IMR-90 (cell line): ENCODE measurements around the gene CHRNB1. TPM values are rescaled to one million over a fixed set of nuclear protein-coding genes. Genes with fewer than 3 reads are reported as not detected.

Experiments
- ATAC-seq: fragments of 200-7000 bp; cut with Tn5 transposase; 2 replicates; pipeline ENCODE4 v1.9.1; 2020; ENCODE audit warnings: low read depth, mild to moderate bottlenecking, moderate library complexity
- BruUV-seq: library from RNA; stranded (reverse); fragments of 400-500 nt; replicated peaks from 2 replicates; lab custom pipeline; 2021; lab: Mats Ljungman, UMichigan
- CTCF ChIA-PET: fragments of 300-600 bp; formaldehyde crosslinking; extraction: SDS; loops from one replicate; lab custom pipeline; 2021; ENCODE audit warnings: antibody characterized with exemption; lab: Yijun Ruan, JAX
- POLR2A ChIA-PET: fragments of 300-600 bp; sonication (Branson Sonifier 250); formaldehyde crosslinking; loops from one replicate; lab custom pipeline; 2022; ENCODE audit warnings: antibody characterized with exemption; ENCODE audit not compliant: unreplicated experiment; lab: Charles Lee
- DNase-seq: peaks from one replicate; pipeline ENCODE4 v3.0.0; 2013
- H2AFZ ChIP-seq: replicated peaks from 2 replicates; pipeline ENCODE3; 2013; ENCODE audit warnings: low read length, mild to moderate bottlenecking; ENCODE audit not compliant: poor library complexity
- H2AK5ac ChIP-seq: 2 replicates; pipeline ENCODE4 v1.6.1; 2013; ENCODE audit warnings: low read depth, low read length, inconsistent platforms
- H2AK9ac ChIP-seq: replicated peaks from 2 replicates; pipeline ENCODE3; 2013; ENCODE audit warnings: mild to moderate bottlenecking, low read depth, low read length, moderate library complexity; ENCODE audit not compliant: poor library complexity
- H2BK120ac ChIP-seq: 2 replicates; pipeline ENCODE4 v1.6.1; 2013; ENCODE audit warnings: low read depth, low read length, inconsistent platforms
- H2BK15ac ChIP-seq: 3 replicates; pipeline ENCODE4 v1.6.1; 2013; ENCODE audit warnings: low read depth, low read length, inconsistent platforms
- H2BK20ac ChIP-seq: 2 replicates; pipeline ENCODE4 v1.6.1; 2013; ENCODE audit warnings: low read depth, mild to moderate bottlenecking, inconsistent platforms, low read length, moderate library complexity
- H2BK5ac ChIP-seq: 2 replicates; pipeline ENCODE4 v1.6.1; 2013; ENCODE audit warnings: mild to moderate bottlenecking, low read depth, low read length, inconsistent platforms; ENCODE audit not compliant: poor library complexity, severe bottlenecking
- H3K14ac ChIP-seq: replicated peaks from 2 replicates; pipeline ENCODE4 v1.6.1; 2013; ENCODE audit warnings: low read depth, low read length, inconsistent platforms
- H3K18ac ChIP-seq: 2 replicates; pipeline ENCODE4 v1.6.1; 2013; ENCODE audit warnings: low read depth, low read length, control low read depth
- H3K23ac ChIP-seq: 2 replicates; pipeline ENCODE4 v1.6.1; 2013; ENCODE audit warnings: low read depth, low read length, inconsistent platforms
- H3K27ac ChIP-seq: 2 replicates; pipeline ENCODE4 v1.5.1; 2013; ENCODE audit warnings: mild to moderate bottlenecking, control low read depth, low read length; ENCODE audit not compliant: insufficient read depth
- H3K27me3 ChIP-seq: 2 replicates; pipeline ENCODE4 v1.6.1; 2013; ENCODE audit warnings: low read length; ENCODE audit not compliant: control insufficient read depth, insufficient read depth
- H3K36me3 ChIP-seq: 2 replicates; pipeline ENCODE4 v1.6.1; 2013; ENCODE audit warnings: low read length, mixed read lengths; ENCODE audit not compliant: control insufficient read depth, insufficient read depth
- H3K4ac ChIP-seq: 2 replicates; pipeline ENCODE4 v1.6.1; 2013; ENCODE audit warnings: low read depth, low read length, inconsistent platforms
- H3K4me1 ChIP-seq: 2 replicates; pipeline ENCODE4 v1.6.1; 2013; ENCODE audit warnings: low read length, mixed read lengths; ENCODE audit not compliant: control insufficient read depth, insufficient read depth
- H3K4me2 ChIP-seq: 2 replicates; pipeline ENCODE4 v1.6.1; 2013; ENCODE audit warnings: low read depth, mild to moderate bottlenecking, control low read depth, low read length, moderate library complexity
- H3K4me3 ChIP-seq: 2 replicates; pipeline ENCODE4 v1.5.1; 2013; ENCODE audit warnings: low read depth, mild to moderate bottlenecking, control low read depth, low read length, moderate library complexity; ENCODE audit not compliant: insufficient read depth
- H3K56ac ChIP-seq: 2 replicates; pipeline ENCODE4 v1.6.1; 2013; ENCODE audit warnings: low read length, inconsistent platforms; ENCODE audit not compliant: insufficient read depth; ENCODE audit errors: extremely low read depth
- H3K79me1 ChIP-seq, 2 experiments: 2 replicates each; pipeline ENCODE4 v1.6.1; 2013; ENCODE audit warnings: low read length in 2 of 2, inconsistent platforms in 1 of 2, low read depth in 1 of 2
- H3K9ac ChIP-seq: 2 replicates; pipeline ENCODE4 v1.6.1; 2013; ENCODE audit warnings: low read depth, low read length, control low read depth
- H3K9me1 ChIP-seq: 2 replicates; pipeline ENCODE4 v1.6.1; 2013; ENCODE audit warnings: low read length, inconsistent platforms; ENCODE audit not compliant: insufficient read depth
- H3K9me3 ChIP-seq: 2 replicates; pipeline ENCODE4 v1.6.1; 2013; ENCODE audit warnings: low read length; ENCODE audit not compliant: control insufficient read depth, insufficient read depth
- H4K20me1 ChIP-seq: 2 replicates; pipeline ENCODE4 v1.6.1; 2013; ENCODE audit warnings: low read length, inconsistent platforms; ENCODE audit not compliant: insufficient read depth
- H4K5ac ChIP-seq: 2 replicates; pipeline ENCODE4 v1.6.1; 2013; ENCODE audit warnings: mild to moderate bottlenecking, low read depth, low read length, control low read depth
- H4K8ac ChIP-seq, 2 experiments: 2 replicates each; pipeline ENCODE4 v1.6.1; 2013; ENCODE audit warnings: low read depth in 2 of 2, low read length in 2 of 2, control low read depth in 1 of 2, inconsistent platforms in 1 of 2
- H4K91ac ChIP-seq: 2 replicates; pipeline ENCODE4 v1.6.1; 2013; ENCODE audit warnings: low read depth, low read length, inconsistent platforms; ENCODE audit not compliant: insufficient read depth
- BHLHE40 ChIP-seq: fragments of 150-350 bp; IDR thresholded peaks from 2 replicates; pipeline ENCODE4 v1.6.1; 2016; ENCODE audit warnings: mild to moderate bottlenecking, low read depth, low read length
- CEBPB ChIP-seq: IDR thresholded peaks from 2 replicates; pipeline ENCODE4 v1.6.1; 2012; ENCODE audit warnings: low read depth, low read length, improper control_type of control experiment
- CHD1 ChIP-seq: IDR thresholded peaks from 2 replicates; pipeline ENCODE4 v1.6.1; 2012; ENCODE audit warnings: low read depth, low read length, improper control_type of control experiment
- CTCF ChIP-seq: conservative IDR thresholded peaks from 2 replicates; pipeline ENCODE4 v1.5.1; 2012; ENCODE audit warnings: mild to moderate bottlenecking, low read depth, low read length, improper control_type of control experiment
- MAFK ChIP-seq: IDR thresholded peaks from 2 replicates; pipeline ENCODE4 v1.6.1; 2012; ENCODE audit warnings: low read depth, low read length, improper control_type of control experiment
- MXI1 ChIP-seq: IDR thresholded peaks from 2 replicates; pipeline ENCODE4 v1.6.1; 2012; ENCODE audit warnings: low read depth, mild to moderate bottlenecking, low read length, moderate library complexity, borderline replicate concordance
- NFE2L2 ChIP-seq: fragments of 150-350 bp; IDR thresholded peaks from 2 replicates; pipeline ENCODE4 v1.6.1; 2016; ENCODE audit warnings: low read depth, mild to moderate bottlenecking, low read length
- POLR2A ChIP-seq: IDR thresholded peaks from 2 replicates; pipeline ENCODE4 v1.6.1; 2012; ENCODE audit warnings: mild to moderate bottlenecking, low read depth, low read length
- RAD21 ChIP-seq: IDR thresholded peaks from 2 replicates; pipeline ENCODE4 v1.6.1; 2012; ENCODE audit warnings: low read length, improper control_type of control experiment
- RCOR1 ChIP-seq: IDR thresholded peaks from 2 replicates; pipeline ENCODE4 v1.6.1; 2012; ENCODE audit warnings: mild to moderate bottlenecking, low read length, improper control_type of control experiment; ENCODE audit not compliant: insufficient replicate concordance
- SMC3 ChIP-seq: fragments of 150-350 bp; IDR thresholded peaks from 2 replicates; pipeline ENCODE4 v1.6.1; 2016; ENCODE audit warnings: low read depth, mild to moderate bottlenecking, antibody characterized with exemption, low read length, moderate library complexity
- WGBS, 2 experiments: methylation state at CpG; one replicate each; pipeline versions ENCODE4 v1.1.5 to v1.1.7; 2013; ENCODE audit warnings: missing lambda C conversion rate in 2 of 2; ENCODE audit not compliant: insufficient read length in 1 of 2; ENCODE audit errors: extremely low coverage in 2 of 2; 5-methylcytosine and 5-hydroxymethylcytosine counted together
- dilution Hi-C: fragments of 300-500 bp; cut with HindIII; formaldehyde crosslinking; loops from one replicate; pipeline ENCODE4 v1.14.3; 2018; ENCODE audit warnings: low sequenced_read_pairs; ENCODE audit not compliant: unreplicated experiment
- in situ Hi-C: fragments of 300-500 bp; cut with MboI; formaldehyde crosslinking; loops from 3 replicates; pipeline ENCODE4 v1.14.3; 2019; ENCODE audit warnings: low sequenced_read_pairs, inconsistent platforms, mixed read lengths
- intact Hi-C: fragments of 100-400 bp; cut with micrococcal nuclease; formaldehyde crosslinking; loops from 2 replicates; pipeline ENCODE4 v1.10.0; 2022
- polyA plus RNA-seq, 3 experiments: library from polyadenylated mRNA; depleted of rRNA; stranded (reverse); fragments of >200 nt; gene quantifications; 2 replicates each; pipeline ENCODE4 v1.2.3, GENCODE V29; 2012; ENCODE audit warnings: low replicate concordance in 1 of 3
- total RNA-seq: library from RNA; depleted of rRNA; stranded (reverse); fragments of >200 nt; gene quantifications from 2 replicates; pipeline ENCODE4 v1.2.3, GENCODE V29; 2012
- TF ChIP-seq, protein P1 (sequence below): fragments of 150-350 bp; IDR thresholded peaks from 2 replicates; pipeline ENCODE4 v1.6.1; 2017; ENCODE audit warnings: mild to moderate bottlenecking, antibody characterized with exemption, low read length, low read depth
- TF ChIP-seq, protein P2 (sequence below): fragments of 150-350 bp; IDR thresholded peaks from 2 replicates; pipeline ENCODE4 v1.6.1; 2016; ENCODE audit warnings: low read depth, mild to moderate bottlenecking, low read length, moderate library complexity, borderline replicate concordance

CHRNB1 gene
- total and polyA plus RNA-seq, 2 of the 4 experiments (the other 2 are of a cell fraction), result 4.3 to 6.0 TPM

DNA sequence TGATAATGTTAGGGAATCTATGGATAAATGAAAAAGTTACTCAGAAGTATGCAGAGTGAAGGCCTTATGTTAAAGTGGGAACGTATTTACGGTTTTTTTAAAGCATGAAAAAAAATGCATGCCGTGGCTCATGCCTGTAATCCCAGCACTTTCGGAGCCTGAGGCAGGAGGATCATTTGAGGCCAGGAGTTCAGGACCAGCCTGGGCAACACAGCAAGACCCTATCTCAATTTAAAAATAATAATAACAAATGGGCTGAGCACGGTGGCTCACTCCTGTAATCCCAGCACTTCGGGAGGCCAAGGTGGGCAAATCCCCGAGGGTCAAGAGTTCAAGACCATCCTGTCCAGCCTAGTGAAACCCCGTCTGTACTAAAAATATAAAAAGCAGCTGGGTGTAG lies 45.3 kb downstream of the CHRNB1 start:
- H4K91ac ChIP-seq, result no peak overlapping the region
- no peak overlapping the region for H3K27ac ChIP-seq
- H3K23ac ChIP-seq, result no peak overlapping the region
- H2AK9ac ChIP-seq, result no peak overlapping the region
- H3K14ac ChIP-seq, result no peak overlapping the region
- no peaks in the 10 kb centered on the region for H3K27me3 ChIP-seq
- H2BK15ac ChIP-seq, result no peak overlapping the region
- H2BK5ac ChIP-seq, result no peak overlapping the region
- in situ Hi-C loops, result no loop called here
- no peak overlapping the region for H3K9ac ChIP-seq
- no peak overlapping the region for H3K4me2 ChIP-seq
- H4K5ac ChIP-seq, result no peak overlapping the region
- H3K79me1 ChIP-seq, result peaks cover 4 to 70% of the 10 kb centered on the region in 2 experiments
- no peak overlapping the region for H4K8ac ChIP-seq
- no peak overlapping the region for H2AFZ ChIP-seq
- TF ChIP-seq NFE2L2 (no peak), BHLHE40 (no peak), CHD1 (no peak), MAFK (no peak), MXI1 (no peak), RCOR1 (no peak), CEBPB (no peak), POLR2A (no peak), RAD21 (no peak), CTCF (no peak), SMC3 (no peak)
- TF ChIP-seq, protein P1, sequence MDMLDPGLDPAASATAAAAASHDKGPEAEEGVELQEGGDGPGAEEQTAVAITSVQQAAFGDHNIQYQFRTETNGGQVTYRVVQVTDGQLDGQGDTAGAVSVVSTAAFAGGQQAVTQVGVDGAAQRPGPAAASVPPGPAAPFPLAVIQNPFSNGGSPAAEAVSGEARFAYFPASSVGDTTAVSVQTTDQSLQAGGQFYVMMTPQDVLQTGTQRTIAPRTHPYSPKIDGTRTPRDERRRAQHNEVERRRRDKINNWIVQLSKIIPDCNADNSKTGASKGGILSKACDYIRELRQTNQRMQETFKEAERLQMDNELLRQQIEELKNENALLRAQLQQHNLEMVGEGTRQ, result no peak
- TF ChIP-seq, protein P2, sequence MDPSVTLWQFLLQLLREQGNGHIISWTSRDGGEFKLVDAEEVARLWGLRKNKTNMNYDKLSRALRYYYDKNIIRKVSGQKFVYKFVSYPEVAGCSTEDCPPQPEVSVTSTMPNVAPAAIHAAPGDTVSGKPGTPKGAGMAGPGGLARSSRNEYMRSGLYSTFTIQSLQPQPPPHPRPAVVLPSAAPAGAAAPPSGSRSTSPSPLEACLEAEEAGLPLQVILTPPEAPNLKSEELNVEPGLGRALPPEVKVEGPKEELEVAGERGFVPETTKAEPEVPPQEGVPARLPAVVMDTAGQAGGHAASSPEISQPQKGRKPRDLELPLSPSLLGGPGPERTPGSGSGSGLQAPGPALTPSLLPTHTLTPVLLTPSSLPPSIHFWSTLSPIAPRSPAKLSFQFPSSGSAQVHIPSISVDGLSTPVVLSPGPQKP, result no peak
- H3K9me1 ChIP-seq, result peaks cover 13% of the 10 kb centered on the region; the same call in 1 of the 2 replicates
- CTCF ChIA-PET, result no interaction called here
- intact Hi-C loops, result no loop called here
- no peak overlapping the region for H3K18ac ChIP-seq
- peaks cover 7% of the 10 kb centered on the region for H3K36me3 ChIP-seq
- dilution Hi-C loops, result no loop called here
- no peak overlapping the region for H3K4me3 ChIP-seq
- no peak overlapping the region for H2BK20ac ChIP-seq
- DNase-seq (no peak), ATAC-seq (no peak)
- H3K56ac ChIP-seq, result no peak overlapping the region
- peaks cover 6% of the 10 kb centered on the region for H3K4me1 ChIP-seq
- no TSS peak for BruUV-seq
- no peak overlapping the region for H2AK5ac ChIP-seq
- no peak overlapping the region for H2BK120ac ChIP-seq
- 83% methylated on average over 3 of the region's 8 CpGs; no CpG with 5 or more reads in 1 of the 2 experiments for WGBS, 2 experiments
- H4K20me1 ChIP-seq, result peaks cover 95% of the 10 kb centered on the region
- no peaks in the 10 kb centered on the region for H3K9me3 ChIP-seq
- POLR2A ChIA-PET, result no interaction called here
- no peak overlapping the region for H3K4ac ChIP-seq
